Psoas muscle (tissue), 8 donors: ENCODE data around the gene IQCN. TPM values are rescaled to one million over a fixed set of nuclear protein-coding genes. Genes with fewer than 3 reads are reported as not detected.

Experiments used
- ATAC-seq, 4 donors: fragments of 200-7000 bp; cut with Tn5 transposase; one replicate each; pipeline ENCODE4 v1.9.1; 2020; ENCODE audit warnings: moderate library complexity in 3 of 4, mild to moderate bottlenecking in 2 of 4
- DNase-seq, 2 donors: peaks; one replicate each; pipeline ENCODE4 v3.0.0-alpha.2; 2020
- H3K27ac ChIP-seq: fragments of 200-600 bp; one replicate; pipeline ENCODE4 v1.8.0; 2022
- H3K27me3 ChIP-seq, 3 donors: fragments of 200-600 bp in 1 of 3; one replicate each; pipeline versions ENCODE4 v1.6.1 to v1.8.0; 2013 to 2022; ENCODE audit warnings: low read length in 2 of 3, mild to moderate bottlenecking in 2 of 3, moderate library complexity in 1 of 3; ENCODE audit not compliant: insufficient read depth in 3 of 3
- H3K36me3 ChIP-seq, 2 donors: fragments of 200-600 bp in 1 of 2; one replicate each; pipeline versions ENCODE4 v1.6.1 to v1.8.0; 2013 to 2022; ENCODE audit warnings: low read depth in 1 of 2, mild to moderate bottlenecking in 1 of 2, moderate library complexity in 1 of 2; ENCODE audit not compliant: insufficient read depth in 1 of 2
- H3K4me1 ChIP-seq: fragments of 200-600 bp; one replicate; pipeline ENCODE4 v1.8.0; 2022
- H3K4me3 ChIP-seq: fragments of 200-600 bp; one replicate; pipeline ENCODE4 v1.8.0; 2022; ENCODE audit warnings: mild to moderate bottlenecking
- H3K9me3 ChIP-seq: fragments of 200-600 bp; one replicate; pipeline ENCODE4 v1.8.0; 2022
- WGBS, 3 donors: extraction: QIAGEN DNeasy Blood & Tissue Kit; methylation state at CpG; one replicate each; pipeline versions ENCODE4 v1.1.6 to v1.1.7; 2013; 5-methylcytosine and 5-hydroxymethylcytosine counted together
- intact Hi-C, 2 donors: fragments of 100-400 bp; cut with DNase I; formaldehyde crosslinking; loops; one replicate each; pipeline versions ENCODE4 v1.11.0 to v1.14.2; 2022
- polyA plus RNA-seq, 3 donors: library from polyadenylated mRNA; stranded (reverse); fragments of 200-250 nt; gene quantifications; one replicate each; pipeline ENCODE4 v1.2.3, GENCODE V29; 2013
- total RNA-seq, 4 donors: library from RNA; stranded (reverse); fragmentation: NEBNext Ultra II Directional in 2 of 4; extraction: Animal tissue kit (Norgen Biotek cat#: 25700) in 2 of 4; gene quantifications; one replicate each; pipeline versions ENCODE4 v1.2.1 to v1.2.4, GENCODE V29; 2021 to 2023
- TF ChIP-seq, protein P1 (sequence below): fragments of 200-600 bp; IDR thresholded peaks from one replicate; pipeline ENCODE4 v1.8.0; 2022; ENCODE audit warnings: antibody characterized with exemption
- donor health status: healthy with polysubstance abuse.
- donor health status: DM: no; HTN: no; CAD: no; lungs with moderate emphysema.
- donor health status: Bipolar disorder and iron deficiency.
- donor health status: healthy.
- donor health status: DM: yes; HTN: yes; CAD: no.
- donor health status: DM: no; HTN: no; CAD: no.
- donor health status: DM: no; HTN: no; CAD: no.
- donor health status: DM: yes; HTN: yes; CAD: no.

The IQCN gene
- total and polyA plus RNA-seq, 7 donors, result 0.12 to 1.5 (median 0.39) TPM

DNA sequence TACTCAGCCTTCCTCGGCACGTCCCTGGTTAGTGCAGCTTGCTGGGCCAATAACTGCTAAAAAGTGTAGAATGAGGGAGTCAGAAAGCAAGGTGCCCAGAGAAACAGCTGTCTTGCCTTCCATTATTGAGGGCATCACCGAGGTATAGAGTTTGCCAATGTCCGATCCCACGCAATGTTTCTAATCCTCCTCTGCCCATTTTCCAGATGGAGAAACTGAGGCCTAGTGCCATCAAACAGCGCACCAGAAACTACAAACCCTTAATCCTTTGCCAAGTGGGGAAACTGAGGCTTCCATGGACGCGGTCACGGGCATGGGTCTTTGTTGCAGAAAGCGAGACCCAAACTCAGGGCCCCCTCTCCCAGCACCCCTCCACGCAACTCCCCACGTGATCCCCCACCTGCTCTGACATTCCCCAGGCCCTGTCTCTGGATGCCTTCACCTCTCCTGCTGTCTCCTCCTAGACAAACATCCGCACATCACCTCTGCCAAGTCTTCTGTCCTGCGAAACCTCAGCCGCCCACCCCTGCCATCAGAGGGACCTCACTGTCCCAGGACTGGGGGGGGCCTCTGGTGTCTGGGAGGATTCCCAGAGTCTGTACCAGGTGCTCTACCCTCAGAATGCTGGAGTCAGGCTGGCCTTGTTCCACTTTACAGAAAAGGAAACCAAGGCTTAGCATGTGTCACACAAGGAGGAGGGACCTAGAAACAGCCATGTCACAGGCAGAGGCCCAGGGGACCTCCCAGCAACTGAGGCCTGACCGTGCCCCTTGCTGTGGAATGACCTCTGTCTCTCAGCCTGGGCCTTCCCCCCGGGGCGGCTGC is 47.1 kb downstream of the IQCN start:
- DNase-seq (no peak), ATAC-seq (no peak)
- Histone ChIP-seq H3K36me3 (no peaks in the 10 kb centered on the region), H3K27ac (peak overlapping the region; percentile 36), H3K4me3 (no peak overlapping the region), H3K27me3 (peaks cover 0 to 10% (median 0%) of the 10 kb centered on the region in 3 donors), H3K4me1 (peaks cover 27% of the 10 kb centered on the region), H3K9me3 (no peaks in the 10 kb centered on the region)
- WGBS, 3 donors, result 64 to 78% (median 71%) methylated on average over 18 of the region's 18 CpGs
- TF ChIP-seq, protein P1, sequence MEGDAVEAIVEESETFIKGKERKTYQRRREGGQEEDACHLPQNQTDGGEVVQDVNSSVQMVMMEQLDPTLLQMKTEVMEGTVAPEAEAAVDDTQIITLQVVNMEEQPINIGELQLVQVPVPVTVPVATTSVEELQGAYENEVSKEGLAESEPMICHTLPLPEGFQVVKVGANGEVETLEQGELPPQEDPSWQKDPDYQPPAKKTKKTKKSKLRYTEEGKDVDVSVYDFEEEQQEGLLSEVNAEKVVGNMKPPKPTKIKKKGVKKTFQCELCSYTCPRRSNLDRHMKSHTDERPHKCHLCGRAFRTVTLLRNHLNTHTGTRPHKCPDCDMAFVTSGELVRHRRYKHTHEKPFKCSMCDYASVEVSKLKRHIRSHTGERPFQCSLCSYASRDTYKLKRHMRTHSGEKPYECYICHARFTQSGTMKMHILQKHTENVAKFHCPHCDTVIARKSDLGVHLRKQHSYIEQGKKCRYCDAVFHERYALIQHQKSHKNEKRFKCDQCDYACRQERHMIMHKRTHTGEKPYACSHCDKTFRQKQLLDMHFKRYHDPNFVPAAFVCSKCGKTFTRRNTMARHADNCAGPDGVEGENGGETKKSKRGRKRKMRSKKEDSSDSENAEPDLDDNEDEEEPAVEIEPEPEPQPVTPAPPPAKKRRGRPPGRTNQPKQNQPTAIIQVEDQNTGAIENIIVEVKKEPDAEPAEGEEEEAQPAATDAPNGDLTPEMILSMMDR, result no peak
- intact Hi-C loops, result loop anchor here in 1 of 2 donors (10.0 kb wide), 1 partner anchor 188 kb away; the partner anchor contains the start of gene SSBP4

DNA sequence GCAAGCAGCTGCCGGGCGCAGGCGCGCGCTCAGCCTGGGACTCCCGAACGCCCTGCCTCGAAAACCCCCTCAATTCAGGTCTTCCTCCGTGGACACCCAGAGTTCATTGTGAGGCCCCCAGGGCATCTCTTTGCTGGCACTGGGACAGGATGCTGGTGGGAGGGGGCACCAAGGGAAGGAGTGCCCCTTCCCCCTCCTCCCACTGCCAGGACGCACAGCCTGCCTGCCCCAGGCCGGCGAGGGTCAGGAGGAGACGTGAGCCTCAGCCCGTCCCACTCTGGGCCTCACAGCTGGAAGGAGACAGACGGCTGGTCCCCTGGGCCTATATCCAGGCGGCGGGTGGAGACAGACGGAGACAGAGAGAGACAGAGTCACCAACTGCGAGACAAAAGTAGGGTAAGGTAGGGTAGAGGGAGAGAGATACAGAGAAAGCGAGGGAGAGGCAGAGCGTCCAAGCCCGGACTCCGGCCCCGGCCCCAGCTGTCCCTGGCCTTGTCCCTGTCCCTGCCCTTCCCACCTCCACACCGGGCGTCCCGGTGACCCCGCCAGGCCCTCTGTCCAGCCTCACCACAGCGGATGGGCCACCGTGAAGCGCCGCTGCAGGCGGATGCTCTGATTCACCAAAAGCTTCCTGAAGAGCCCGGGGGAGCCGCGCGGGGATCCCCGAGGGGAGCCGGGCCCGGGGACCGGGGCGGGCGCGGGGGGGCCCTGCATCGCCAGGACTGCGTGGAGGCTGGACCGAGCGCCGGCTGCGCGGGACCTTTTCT is 48.4 kb downstream of the IQCN start, which contains the start of gene PDE4C:
TSS of gene PDE4C (minus strand) at position 737 of the 767 bp plus-strand sequence. CDS start at position 714, 23 bp downstream.
- Histone ChIP-seq H3K36me3 (no peaks in the 10 kb centered on the region), H3K9me3 (no peaks in the 10 kb centered on the region), H3K4me3 (peak within 1 kb of the TSS; percentile 65), H3K27ac (peak within 1 kb of the TSS; percentile 69), H3K27me3 (peaks cover 0 to 3% (median 0%) of the 10 kb centered on the region in 3 donors), H3K4me1 (peaks cover 27% of the 10 kb centered on the region)
- 7 to 15% (median 9%) methylated on average over 32 to 51 of the region's 51 CpGs for WGBS, 3 donors
- no peak for ATAC-seq
- TF ChIP-seq, protein P1, result no peak
- intact Hi-C loops, result loop anchor here in 1 of 2 donors (10.0 kb wide), 1 partner anchor 189 kb away; the partner anchor contains the start of gene SSBP4
- peak; percentile 26 to 74 for DNase-seq

DNA sequence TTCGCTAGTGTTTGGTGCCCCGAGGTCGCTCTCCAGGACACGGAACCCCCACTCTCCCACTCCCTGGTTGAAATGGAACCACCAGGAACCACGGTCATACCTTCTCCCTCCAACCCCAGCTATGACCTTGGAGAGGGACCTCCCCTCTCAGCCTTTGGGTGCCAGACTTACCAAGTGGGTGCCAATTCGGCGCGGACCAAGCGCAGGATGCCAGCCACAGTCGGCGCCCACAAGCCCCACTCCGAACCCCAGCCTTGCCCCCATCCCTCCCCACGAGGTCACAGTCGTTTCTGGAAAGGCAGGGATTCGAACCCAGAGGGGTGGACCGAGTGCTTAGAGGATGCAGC is 48.9 kb downstream of the IQCN start:
- Histone ChIP-seq H3K4me3 (peak overlapping the region; percentile 65), H3K27ac (peak overlapping the region; percentile 69), H3K27me3 (peaks cover 0 to 3% (median 0%) of the 10 kb centered on the region in 3 donors), H3K36me3 (no peaks in the 10 kb centered on the region), H3K9me3 (no peaks in the 10 kb centered on the region), H3K4me1 (peaks cover 27% of the 10 kb centered on the region)
- TF ChIP-seq, protein P1, result no peak
- intact Hi-C loops, result loop anchor here in 1 of 2 donors (10.0 kb wide), 1 partner anchor 189 kb away; the partner anchor contains the start of gene SSBP4
- WGBS, 3 donors, result 25 to 40% (median 26%) methylated on average over 15 to 16 of the region's 16 CpGs
- no peak for ATAC-seq
- DNase-seq, result no peak

DNA sequence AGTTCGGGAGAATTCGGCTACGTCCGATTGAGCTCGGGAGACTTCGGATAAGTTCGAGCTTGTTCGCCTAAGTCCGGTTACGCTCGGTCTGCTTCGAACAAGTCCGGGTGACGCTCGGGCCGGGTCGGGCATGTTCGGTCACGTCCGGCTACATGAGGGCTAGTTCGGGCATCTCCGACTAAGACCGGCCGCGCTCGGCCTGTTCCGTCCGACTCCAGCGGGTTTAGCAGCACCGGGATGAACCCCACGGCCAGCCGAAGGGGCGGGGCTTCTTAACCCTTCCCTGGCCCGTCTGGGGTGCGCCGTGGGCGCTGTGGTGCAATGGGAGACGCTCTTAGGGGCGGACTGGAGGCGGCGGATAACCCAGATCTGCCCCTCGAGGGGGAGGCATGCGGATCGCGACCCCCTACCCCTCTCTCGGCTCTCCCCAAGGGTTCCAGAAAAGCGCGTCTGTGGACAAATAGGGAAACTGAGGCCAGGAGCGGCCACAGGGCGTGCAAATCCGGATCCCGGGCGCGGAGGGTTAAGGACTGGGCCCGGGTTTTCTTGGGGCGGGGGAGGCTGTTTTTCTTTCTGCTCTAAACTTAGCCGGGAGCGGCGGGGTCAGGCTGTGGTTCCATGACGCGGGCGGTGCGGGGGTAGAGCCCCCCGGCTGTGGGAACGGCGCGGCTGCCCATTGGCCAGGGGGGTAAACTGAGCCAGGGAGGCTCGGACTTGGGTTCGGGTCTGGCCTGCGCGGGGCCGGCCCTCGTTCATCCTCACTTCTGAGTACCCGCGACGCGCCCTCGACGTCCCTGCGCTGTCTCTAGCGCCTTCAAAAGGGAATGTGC is 49.5 kb downstream of the IQCN start:
- peaks cover 0 to 3% (median 0%) of the 10 kb centered on the region in 3 donors for H3K27me3 ChIP-seq
- DNase-seq, result peak; percentile 99
- 2 to 5% (median 4%) methylated on average over 57 to 81 of the region's 81 CpGs for WGBS, 3 donors
- H3K4me3 ChIP-seq, result peak overlapping the region; percentile 65
- peak; percentile 96 to 100 (median 97) for ATAC-seq
- peak overlapping the region; percentile 69 for H3K27ac ChIP-seq
- H3K4me1 ChIP-seq, result peaks cover 27% of the 10 kb centered on the region
- intact Hi-C loops, result loop anchor here in 1 of 2 donors (5.0 to 10.0 kb wide), 2 partner anchors 72 to 190 kb away; partner anchors contain the start of genes PIK3R2 and SSBP4
- no peaks in the 10 kb centered on the region for H3K9me3 ChIP-seq
- no peaks in the 10 kb centered on the region for H3K36me3 ChIP-seq
- TF ChIP-seq, protein P1, result no peak
